Motor neuron (in vitro differentiated cells): Measurements from ENCODE around the gene CMTM1. TPM values are rescaled to one million over a fixed set of nuclear protein-coding genes. Genes with fewer than 3 reads are reported as not detected.
"Not testable (repeated sequence)": the region's sequence is repeated elsewhere in the genome, so short reads cannot be mapped to it uniquely, and the experiment has no call there.

ENCODE experiments used
- ATAC-seq, 8 experiments: fragments of 200-7000 bp; cut with Tn5 transposase; replicated peaks in 6 of 8; 2 replicates each; pipeline ENCODE4 v1.8.0; 2021; ENCODE audit warnings: mild to moderate bottlenecking in 8 of 8, moderate library complexity in 8 of 8
- H3K27ac ChIP-seq, 2 donors: fragments of 250-450 bp; sonication (Bioruptor Pico); 2 replicates each; pipeline ENCODE4 v1.9.0; 2021; ENCODE audit warnings: antibody characterized with exemption in 2 of 2, mild to moderate bottlenecking in 2 of 2, moderate library complexity in 1 of 2
- H3K4me1 ChIP-seq, 2 donors: fragments of 250-450 bp; sonication (Bioruptor Pico); replicated peaks in 1 of 2; 2 replicates each; pipeline ENCODE4 v1.6.1; 2021; ENCODE audit warnings: antibody characterized with exemption in 2 of 2, mild to moderate bottlenecking in 2 of 2, moderate library complexity in 1 of 2
- H3K4me3 ChIP-seq, 5 donors: fragments of 250-450 bp; sonication (Bioruptor Pico); 2 replicates each; pipeline ENCODE4 v1.9.0; 2021; ENCODE audit warnings: antibody characterized with exemption in 5 of 5, mild to moderate bottlenecking in 5 of 5, moderate library complexity in 4 of 5
- WGBS, 10 experiments: fragments of 450-650 bp; shearing (Covaris generic); methylation state at CpG; one replicate each; pipeline ENCODE4 v1.0.0; 2022; 5-methylcytosine and 5-hydroxymethylcytosine counted together
- in situ Hi-C, 9 experiments: fragments of 400-800 bp; cut with MboI; loops; one replicate each; pipeline ENCODE4 v1.15.0; 2021; ENCODE audit warnings: low sequenced_read_pairs in 9 of 9, low pct_unique_long_range_greater_than_20kb in 2 of 9; ENCODE audit not compliant: unreplicated experiment in 9 of 9
- total RNA-seq, 8 experiments: library from RNA; unstranded; fragments of 300-600 nt; gene quantifications; 2 replicates each; pipeline versions ENCODE4 v1.2.3 to v1.2.4, GENCODE V29; 2022

The CMTM1 gene
- total RNA-seq, 8 experiments from 2014 or later = 1.1 to 4.8 (median 3.5) TPM

GRCh38 chr16:66605177-66605978, 39.1 kb downstream of the CMTM1 start:
- WGBS, 10 experiments = 0% methylated on average over 1 of the region's 61 CpGs; no CpG with 5 or more reads in 9 of the 10 experiments
- Histone ChIP-seq H3K4me3 (peak overlapping the region; percentile 84 to 98 (median 96)), H3K4me1 (peaks cover 0 to 9% of the 10 kb centered on the region in 2 donors), H3K27ac (peak overlapping the region; percentile 3 to 84)
- ATAC-seq = peak; percentile 38 to 69 (median 58)
- in situ Hi-C loops = loop anchor here in 1 of 9 experiments (25.0 kb wide), 1 partner anchor 257 kb away; no protein-coding TSS in a partner anchor

- no peak for ATAC-seq
- in situ Hi-C loops = loop anchor here in 1 of 9 experiments (25.0 kb wide), 1 partner anchor 256 kb away; no protein-coding TSS in a partner anchor
- peak overlapping the region in 4 of 5 donors; percentile 84 to 98 (median 91) for H3K4me3 ChIP-seq
- WGBS, 10 experiments = 81 to 100% (median 91%) methylated on average over 1 to 3 of the region's 10 CpGs; no CpG with 5 or more reads in 6 of the 10 experiments
- peaks cover 0 to 9% of the 10 kb centered on the region in 2 donors for H3K4me1 ChIP-seq
- no peak overlapping the region for H3K27ac ChIP-seq
These were observed 39.9 kb downstream of the CMTM1 start for GRCh38 chr16:66605979-66606751.

- ATAC-seq = peak; percentile 40 to 55 (median 48)
- in situ Hi-C loops = loop anchor here in 1 of 9 experiments (25.0 kb wide), 1 partner anchor 254 kb away; no protein-coding TSS in a partner anchor
- 0 to 40% (median 4%) methylated on average over 1 to 11 of the region's 17 CpGs; no CpG with 5 or more reads in 4 of the 10 experiments for WGBS, 10 experiments
- H3K27ac ChIP-seq = no peak overlapping the region
- peaks cover 0 to 8% of the 10 kb centered on the region in 2 donors for H3K4me1 ChIP-seq
- H3K4me3 ChIP-seq = no peak overlapping the region
These were observed 42.3 kb downstream of the CMTM1 start for GRCh38 chr16:66608241-66609138.

GRCh38 chr16:66609139-66609510, 42.9 kb downstream of the CMTM1 start:
- Histone ChIP-seq H3K4me3 (no peak overlapping the region), H3K27ac (no peak overlapping the region), H3K4me1 (peaks cover 0 to 4% of the 10 kb centered on the region in 2 donors)
- no peak for ATAC-seq
- 100% methylated on average over 1 of the region's 12 CpGs; no CpG with 5 or more reads in 9 of the 10 experiments for WGBS, 10 experiments
- in situ Hi-C loops = loop anchor here in 1 of 9 experiments (25.0 kb wide), 1 partner anchor 253 kb away; no protein-coding TSS in a partner anchor

GRCh38 chr16:66610111-66610820, 44.0 kb downstream of the CMTM1 start:
- no peak overlapping the region for H3K27ac ChIP-seq
- in situ Hi-C loops = loop anchor here in 1 of 9 experiments (25.0 kb wide), 1 partner anchor 252 kb away; no protein-coding TSS in a partner anchor

GRCh38 chr16:66611911-66612310, 45.7 kb downstream of the CMTM1 start:
- in situ Hi-C loops = loop anchor here in 1 of 9 experiments (25.0 kb wide), 1 partner anchor 250 kb away; no protein-coding TSS in a partner anchor
- H3K4me1 ChIP-seq, H3K27ac ChIP-seq, H3K4me3 ChIP-seq, ATAC-seq: not testable (repeated sequence)
- 70 to 100% (median 95%) methylated on average over 1 to 4 of the region's 8 CpGs; no CpG with 5 or more reads in 6 of the 10 experiments for WGBS, 10 experiments

More at GRCh38 chr16:66610111-66610820, 44.0 kb downstream of the CMTM1 start:
- no peak for ATAC-seq
- 88 to 100% (median 92%) methylated on average over 1 to 11 of the region's 14 CpGs; no CpG with 5 or more reads in 5 of the 10 experiments for WGBS, 10 experiments
- Histone ChIP-seq H3K4me3 (no peak overlapping the region), H3K4me1 (peaks cover 0 to 4% of the 10 kb centered on the region in 2 donors)

- in situ Hi-C loops = loop anchor here in 1 of 9 experiments (25.0 kb wide), 1 partner anchor 250 kb away; no protein-coding TSS in a partner anchor
- ATAC-seq = peak in 1 of 8 experiments; percentile 72
- H3K27ac ChIP-seq = no peak overlapping the region
- WGBS, 10 experiments = 67 to 100% (median 93%) methylated on average over 1 to 6 of the region's 14 CpGs; no CpG with 5 or more reads in 2 of the 10 experiments
- no peak overlapping the region for H3K4me3 ChIP-seq
- peaks cover 0 to 4% of the 10 kb centered on the region in 2 donors for H3K4me1 ChIP-seq
These were observed 46.2 kb downstream of the CMTM1 start for GRCh38 chr16:66612422-66612821.

GRCh38 chr16:66614161-66614802, 48.0 kb downstream of the CMTM1 start:
- H3K4me1 ChIP-seq = peaks cover 0 to 1% of the 10 kb centered on the region in 2 donors
- in situ Hi-C loops = loop anchor here in 1 of 9 experiments (25.0 kb wide), 1 partner anchor 248 kb away; no protein-coding TSS in a partner anchor
- 79 to 100% (median 93%) methylated on average over 1 to 9 of the region's 12 CpGs for WGBS, 10 experiments
- no peak for ATAC-seq
- no peak overlapping the region for H3K27ac ChIP-seq
- no peak overlapping the region for H3K4me3 ChIP-seq

GRCh38 chr16:66616169-66616568, 49.9 kb downstream of the CMTM1 start:
- ATAC-seq = no peak
- in situ Hi-C loops = loop anchor here in 1 of 9 experiments (25.0 kb wide), 1 partner anchor 246 kb away; no protein-coding TSS in a partner anchor
- Histone ChIP-seq H3K27ac (no peak overlapping the region), H3K4me1 (peaks cover 0 to 14% of the 10 kb centered on the region in 2 donors), H3K4me3 (no peak overlapping the region)
- WGBS, 10 experiments = 87 to 100% (median 99%) methylated on average over 2 to 4 of the region's 4 CpGs; no CpG with 5 or more reads in 2 of the 10 experiments

- in situ Hi-C loops = loop anchor here in 1 of 9 experiments (25.0 kb wide), 1 partner anchor 246 kb away; no protein-coding TSS in a partner anchor
- Histone ChIP-seq H3K27ac (no peak overlapping the region), H3K4me1 (peaks cover 0 to 14% of the 10 kb centered on the region in 2 donors), H3K4me3 (no peak overlapping the region)
- peak in 1 of 8 experiments; percentile 2 for ATAC-seq
- 43 to 83% (median 71%) methylated on average over 2 to 9 of the region's 9 CpGs; no CpG with 5 or more reads in 4 of the 10 experiments for WGBS, 10 experiments
These were observed 50.4 kb downstream of the CMTM1 start for GRCh38 chr16:66616592-66616991.

- WGBS, 10 experiments = 83 to 100% (median 96%) methylated on average over 1 to 2 of the region's 2 CpGs
- ATAC-seq = no peak
- H3K4me3 ChIP-seq = no peak overlapping the region
- H3K27ac ChIP-seq = no peak overlapping the region
- H3K4me1 ChIP-seq = peaks cover 0 to 14% of the 10 kb centered on the region in 2 donors
- in situ Hi-C loops = loop anchor here in 1 of 9 experiments (25.0 kb wide), 1 partner anchor 245 kb away; no protein-coding TSS in a partner anchor
These were observed 50.8 kb downstream of the CMTM1 start for GRCh38 chr16:66617010-66617434.
